ENCODE results near the gene CD99L2.

GRCh38 chrX:150926791-150927190, 28.3 kb upstream of the CD99L2 start:
- no peak for TF ChIP-seq CTCF (IDR thresholded peaks at IDR 0.05 in 4 of 5, conservative IDR thresholded peaks at IDR 0.05 in 1 of 5)
- TF ChIP-seq POLR2A (IDR thresholded peaks at IDR 0.05) = no peak
